DND-41 (cell line): ENCODE measurements around the gene ZNF791.

Experiments
- EZH2 ChIP-seq: IDR thresholded peaks from 3 replicates; pipeline ENCODE4 v1.6.1; 2012; ENCODE audit warnings: borderline replicate concordance, low read depth, mild to moderate bottlenecking, moderate library complexity, low read length, inconsistent platforms; ENCODE audit not compliant: severe bottlenecking
- TF ChIP-seq, protein P1 (sequence below): IDR thresholded peaks from 2 replicates; pipeline ENCODE4 v1.5.1; 2012; ENCODE audit warnings: borderline replicate concordance, low read length, moderate library complexity, mild to moderate bottlenecking; ENCODE audit not compliant: poor library complexity, severe bottlenecking; ENCODE audit errors: extremely low read depth

DNA sequence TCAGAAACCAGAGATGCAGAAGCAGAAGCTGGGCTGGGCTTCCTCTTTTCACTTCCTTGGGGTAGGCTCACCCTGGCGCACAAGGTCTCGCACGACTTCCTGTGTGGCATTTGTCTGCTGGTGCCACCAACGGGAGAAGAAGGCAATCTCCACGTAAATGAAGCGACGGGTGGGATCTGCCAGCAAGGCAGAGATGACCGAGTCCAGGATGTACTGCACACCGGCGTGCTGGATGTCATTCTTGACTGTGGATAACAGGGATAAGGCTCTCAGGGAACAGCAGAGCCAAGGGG is 54.5 kb downstream of the ZNF791 start:
- TF ChIP-seq, protein P1, sequence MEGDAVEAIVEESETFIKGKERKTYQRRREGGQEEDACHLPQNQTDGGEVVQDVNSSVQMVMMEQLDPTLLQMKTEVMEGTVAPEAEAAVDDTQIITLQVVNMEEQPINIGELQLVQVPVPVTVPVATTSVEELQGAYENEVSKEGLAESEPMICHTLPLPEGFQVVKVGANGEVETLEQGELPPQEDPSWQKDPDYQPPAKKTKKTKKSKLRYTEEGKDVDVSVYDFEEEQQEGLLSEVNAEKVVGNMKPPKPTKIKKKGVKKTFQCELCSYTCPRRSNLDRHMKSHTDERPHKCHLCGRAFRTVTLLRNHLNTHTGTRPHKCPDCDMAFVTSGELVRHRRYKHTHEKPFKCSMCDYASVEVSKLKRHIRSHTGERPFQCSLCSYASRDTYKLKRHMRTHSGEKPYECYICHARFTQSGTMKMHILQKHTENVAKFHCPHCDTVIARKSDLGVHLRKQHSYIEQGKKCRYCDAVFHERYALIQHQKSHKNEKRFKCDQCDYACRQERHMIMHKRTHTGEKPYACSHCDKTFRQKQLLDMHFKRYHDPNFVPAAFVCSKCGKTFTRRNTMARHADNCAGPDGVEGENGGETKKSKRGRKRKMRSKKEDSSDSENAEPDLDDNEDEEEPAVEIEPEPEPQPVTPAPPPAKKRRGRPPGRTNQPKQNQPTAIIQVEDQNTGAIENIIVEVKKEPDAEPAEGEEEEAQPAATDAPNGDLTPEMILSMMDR, result no peak
- TF ChIP-seq EZH2, result no peak
